DND-41 (cell line): ENCODE measurements around the gene H1-8.

ENCODE experiments used
- ATAC-seq: fragments of 200-7000 bp; cut with Tn5 transposase; 3 replicates; pipeline ENCODE4 v1.9.1; 2021; ENCODE audit warnings: low read depth; ENCODE audit not compliant: insufficient read depth
- DNase-seq: peaks from one replicate; pipeline ENCODE4 v3.0.0-alpha.2; 2020
- H2AFZ ChIP-seq: 2 replicates; pipeline ENCODE4 v1.6.0; 2012; ENCODE audit warnings: low read depth, low read length
- H3K27ac ChIP-seq: 2 replicates; pipeline ENCODE4 v1.5.1; 2012; ENCODE audit warnings: low read length, inconsistent platforms
- H3K27me3 ChIP-seq: fragments of 200-600 bp; sonication (generic); 2 replicates; pipeline ENCODE4 v1.6.0; 2012; ENCODE audit warnings: low read length, mild to moderate bottlenecking, inconsistent platforms; ENCODE audit not compliant: insufficient read depth, poor library complexity
- H3K36me3 ChIP-seq: 2 replicates; pipeline ENCODE4 v1.5.1; 2012; ENCODE audit warnings: low read length, inconsistent platforms; ENCODE audit not compliant: insufficient read depth
- H3K4me1 ChIP-seq: 2 replicates; pipeline ENCODE4 v1.5.1; 2012; ENCODE audit warnings: mild to moderate bottlenecking, low read length; ENCODE audit not compliant: insufficient read depth
- H3K4me2 ChIP-seq: 2 replicates; pipeline ENCODE4 v1.6.0; 2012; ENCODE audit warnings: mild to moderate bottlenecking, moderate library complexity, low read length, inconsistent platforms; ENCODE audit not compliant: insufficient read depth
- H3K4me3 ChIP-seq, 2 experiments: fragments of 200-600 bp in 1 of 2; shearing (Covaris generic) in 1 of 2; 2 replicates each; pipeline ENCODE4 v1.5.1; 2012 to 2016; ENCODE audit warnings: inconsistent platforms in 2 of 2, low read length in 2 of 2, mild to moderate bottlenecking in 2 of 2, low read depth in 1 of 2, moderate library complexity in 1 of 2
- H3K79me2 ChIP-seq: 2 replicates; pipeline ENCODE4 v1.6.0; 2012; ENCODE audit warnings: low read length, inconsistent platforms; ENCODE audit not compliant: insufficient read depth
- H3K9ac ChIP-seq: 2 replicates; pipeline ENCODE4 v1.6.0; 2012; ENCODE audit warnings: low read depth, mild to moderate bottlenecking, inconsistent platforms, low read length, moderate library complexity
- H3K9me3 ChIP-seq: 2 replicates; pipeline ENCODE4 v1.5.1; 2012; ENCODE audit warnings: low read length, moderate library complexity, mild to moderate bottlenecking, inconsistent platforms; ENCODE audit not compliant: insufficient read depth, severe bottlenecking
- H4K20me1 ChIP-seq: 2 replicates; pipeline ENCODE4 v1.6.0; 2012; ENCODE audit warnings: low read length; ENCODE audit not compliant: insufficient read depth
- CTCF ChIP-seq: IDR thresholded peaks from 2 replicates; pipeline ENCODE4 v1.5.1; 2012; ENCODE audit warnings: borderline replicate concordance, low read length, moderate library complexity, mild to moderate bottlenecking; ENCODE audit not compliant: poor library complexity, severe bottlenecking; ENCODE audit errors: extremely low read depth
- EZH2 ChIP-seq: IDR thresholded peaks from 3 replicates; pipeline ENCODE4 v1.6.1; 2012; ENCODE audit warnings: borderline replicate concordance, low read depth, mild to moderate bottlenecking, moderate library complexity, low read length, inconsistent platforms; ENCODE audit not compliant: severe bottlenecking

H1-8 gene

GRCh38 chr3:129522953-129523352, 20.0 kb upstream of the H1-8 start:
- peaks cover 3% of the 10 kb centered on the region; the same call in 1 of the 2 replicates for H3K36me3 ChIP-seq
- H3K9ac ChIP-seq: no peak overlapping the region
- H3K4me3 ChIP-seq: no peak overlapping the region
- no peaks in the 10 kb centered on the region for H3K27me3 ChIP-seq
- H3K4me2 ChIP-seq: no peak overlapping the region
- TF ChIP-seq EZH2 (no peak), CTCF (no peak)
- H4K20me1 ChIP-seq: no peaks in the 10 kb centered on the region
- DNase-seq: no peak
- no peaks in the 10 kb centered on the region for H3K79me2 ChIP-seq
- no peaks in the 10 kb centered on the region for H3K4me1 ChIP-seq
- ATAC-seq: no peak
- H2AFZ ChIP-seq: no peak overlapping the region
- no peaks in the 10 kb centered on the region for H3K9me3 ChIP-seq
- no peak overlapping the region for H3K27ac ChIP-seq

GRCh38 chr3:129524081-129524480, 18.9 kb upstream of the H1-8 start:
- H3K27me3 ChIP-seq: no peaks in the 10 kb centered on the region
- H2AFZ ChIP-seq: no peak overlapping the region
- H3K27ac ChIP-seq: no peak overlapping the region
- no peaks in the 10 kb centered on the region for H3K4me1 ChIP-seq
- no peak overlapping the region for H3K4me3 ChIP-seq
- no peak for DNase-seq
- no peak for ATAC-seq
- TF ChIP-seq EZH2 (no peak), CTCF (no peak)
- no peaks in the 10 kb centered on the region for H3K79me2 ChIP-seq
- no peaks in the 10 kb centered on the region for H3K36me3 ChIP-seq
- H3K9me3 ChIP-seq: no peaks in the 10 kb centered on the region
- H3K9ac ChIP-seq: no peak overlapping the region
- H3K4me2 ChIP-seq: no peak overlapping the region
- H4K20me1 ChIP-seq: no peaks in the 10 kb centered on the region

- H3K27ac ChIP-seq: no peak overlapping the region
- H3K4me3 ChIP-seq: no peak overlapping the region
- TF ChIP-seq EZH2: no peak
- no peak for TF ChIP-seq CTCF
- H3K36me3 ChIP-seq: no peaks in the 10 kb centered on the region
- no peak for ATAC-seq
- H3K9me3 ChIP-seq: no peaks in the 10 kb centered on the region
- no peak overlapping the region for H2AFZ ChIP-seq
- no peak for DNase-seq
- H3K79me2 ChIP-seq: no peaks in the 10 kb centered on the region
- no peaks in the 10 kb centered on the region for H3K27me3 ChIP-seq
- no peaks in the 10 kb centered on the region for H4K20me1 ChIP-seq
- no peak overlapping the region for H3K9ac ChIP-seq
- no peaks in the 10 kb centered on the region for H3K4me1 ChIP-seq
- H3K4me2 ChIP-seq: no peak overlapping the region
These were observed 17.5 kb upstream of the H1-8 start for GRCh38 chr3:129525341-129525968.
